ENCODE measurements around the gene GPR6.

DNA sequence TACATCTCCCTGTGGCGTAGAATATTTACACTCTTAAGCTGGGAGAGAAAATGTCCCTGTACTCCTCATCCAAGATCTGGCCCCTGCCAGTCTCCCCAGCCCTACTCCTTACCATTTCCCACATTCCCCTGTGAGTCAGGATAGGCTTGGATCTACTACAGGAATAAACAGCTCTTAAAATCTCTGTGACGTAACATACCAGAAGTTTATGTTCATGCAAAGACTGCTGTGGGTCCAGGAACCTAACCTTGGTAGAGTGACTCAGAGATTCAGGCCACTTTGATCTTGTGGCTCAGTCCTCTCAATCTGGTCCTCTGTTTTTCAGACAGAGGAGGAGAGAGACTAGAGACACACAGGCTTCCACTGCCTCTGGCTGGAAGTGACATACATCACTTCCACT lies 38.5 kb upstream of the GPR6 start:
- TF ChIP-seq GATA3 (IDR thresholded peaks at IDR 0.05; ENCODE audit: low read depth, low read length) (no peak), GATA2 (IDR thresholded peaks at IDR 0.05; ENCODE audit: low read depth, low read length) (no peak)

All from SH-SY5Y (cell line).